MG63 (cell line): ENCODE data around the gene BPIFA1. TPM values are rescaled to one million over a fixed set of nuclear protein-coding genes. Genes with fewer than 3 reads are reported as not detected.

Source experiments
- DNase-seq: peaks from one replicate; pipeline ENCODE4 v3.0.0-alpha.2; 2020
- H3K27me3 ChIP-seq: fragments of 250-450 bp; sonication (Bioruptor Pico); 2 replicates; pipeline ENCODE4 v1.5.1; 2020; ENCODE audit warnings: mild to moderate bottlenecking, moderate library complexity
- H3K36me3 ChIP-seq: fragments of 250-450 bp; sonication (Bioruptor Pico); 2 replicates; pipeline ENCODE4 v1.5.1; 2020; ENCODE audit warnings: mild to moderate bottlenecking, moderate library complexity
- H3K4me3 ChIP-seq: fragments of 250-450 bp; sonication (Bioruptor Pico); 2 replicates; pipeline ENCODE4 v1.5.1; 2020; ENCODE audit warnings: mild to moderate bottlenecking, moderate library complexity
- H3K9me3 ChIP-seq: fragments of 250-450 bp; sonication (Bioruptor Pico); 2 replicates; pipeline ENCODE4 v1.5.1; 2020; ENCODE audit warnings: mild to moderate bottlenecking, moderate library complexity
- total RNA-seq: library from RNA; depleted of rRNA; stranded (reverse); fragments of >200 nt; shearing (Covaris generic); gene quantifications from 2 replicates; pipeline ENCODE4 v1.2.3, GENCODE V29; 2014; ENCODE audit warnings: low replicate concordance

The BPIFA1 gene
- total RNA-seq, 1 experiment from 2014 or later: not detected

GRCh38 chr20:33233129-33233774, 2.5 kb upstream of the BPIFA1 start:
- DNase-seq: no peak
- H3K27me3 ChIP-seq: peaks cover 9% of the 10 kb centered on the region; the same call in 1 of the 2 replicates
- no peaks in the 10 kb centered on the region for H3K36me3 ChIP-seq
- no peak overlapping the region for H3K4me3 ChIP-seq
- no peaks in the 10 kb centered on the region for H3K9me3 ChIP-seq

- no peak overlapping the region for H3K4me3 ChIP-seq
- no peaks in the 10 kb centered on the region for H3K9me3 ChIP-seq
- peaks cover 9% of the 10 kb centered on the region; the same call in 1 of the 2 replicates for H3K27me3 ChIP-seq
- no peak for DNase-seq
- H3K36me3 ChIP-seq: no peaks in the 10 kb centered on the region
Measured at GRCh38 chr20:33234050-33234449, 1.7 kb upstream of the BPIFA1 start.

GRCh38 chr20:33236351-33236750, 555 bp downstream of the BPIFA1 start:
- no peaks in the 10 kb centered on the region for H3K9me3 ChIP-seq
- no peak for DNase-seq
- H3K4me3 ChIP-seq: no peak overlapping the region
- H3K36me3 ChIP-seq: no peaks in the 10 kb centered on the region
- peaks cover 9% of the 10 kb centered on the region; the same call in 1 of the 2 replicates for H3K27me3 ChIP-seq

DNA sequence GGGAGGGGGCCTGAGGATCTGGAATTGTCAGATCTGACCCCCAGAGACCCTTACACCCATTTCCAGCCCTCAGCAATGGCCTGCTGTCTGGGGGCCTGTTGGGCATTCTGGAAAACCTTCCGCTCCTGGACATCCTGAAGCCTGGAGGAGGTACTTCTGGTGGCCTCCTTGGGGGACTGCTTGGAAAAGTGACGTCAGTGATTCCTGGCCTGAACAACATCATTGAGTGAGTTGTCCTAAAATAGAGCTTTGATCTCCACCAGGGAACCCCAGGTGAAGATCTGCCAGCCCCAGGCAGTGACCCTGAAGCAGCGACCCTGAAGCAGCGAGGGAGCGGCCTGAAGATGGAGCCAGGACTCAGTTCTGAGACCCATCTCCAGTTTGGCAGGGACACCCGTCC, 2.2 kb downstream of the BPIFA1 start:
- Histone ChIP-seq H3K9me3 (no peaks in the 10 kb centered on the region), H3K36me3 (no peaks in the 10 kb centered on the region), H3K27me3 (peaks cover 3% of the 10 kb centered on the region; the same call in 1 of the 2 replicates), H3K4me3 (no peak overlapping the region)
- DNase-seq: no peak

GRCh38 chr20:33239418-33239817, 3.6 kb downstream of the BPIFA1 start:
- H3K9me3 ChIP-seq: no peaks in the 10 kb centered on the region
- peaks cover 3% of the 10 kb centered on the region; the same call in 1 of the 2 replicates for H3K27me3 ChIP-seq
- no peak for DNase-seq
- no peaks in the 10 kb centered on the region for H3K36me3 ChIP-seq
- no peak overlapping the region for H3K4me3 ChIP-seq

DNA sequence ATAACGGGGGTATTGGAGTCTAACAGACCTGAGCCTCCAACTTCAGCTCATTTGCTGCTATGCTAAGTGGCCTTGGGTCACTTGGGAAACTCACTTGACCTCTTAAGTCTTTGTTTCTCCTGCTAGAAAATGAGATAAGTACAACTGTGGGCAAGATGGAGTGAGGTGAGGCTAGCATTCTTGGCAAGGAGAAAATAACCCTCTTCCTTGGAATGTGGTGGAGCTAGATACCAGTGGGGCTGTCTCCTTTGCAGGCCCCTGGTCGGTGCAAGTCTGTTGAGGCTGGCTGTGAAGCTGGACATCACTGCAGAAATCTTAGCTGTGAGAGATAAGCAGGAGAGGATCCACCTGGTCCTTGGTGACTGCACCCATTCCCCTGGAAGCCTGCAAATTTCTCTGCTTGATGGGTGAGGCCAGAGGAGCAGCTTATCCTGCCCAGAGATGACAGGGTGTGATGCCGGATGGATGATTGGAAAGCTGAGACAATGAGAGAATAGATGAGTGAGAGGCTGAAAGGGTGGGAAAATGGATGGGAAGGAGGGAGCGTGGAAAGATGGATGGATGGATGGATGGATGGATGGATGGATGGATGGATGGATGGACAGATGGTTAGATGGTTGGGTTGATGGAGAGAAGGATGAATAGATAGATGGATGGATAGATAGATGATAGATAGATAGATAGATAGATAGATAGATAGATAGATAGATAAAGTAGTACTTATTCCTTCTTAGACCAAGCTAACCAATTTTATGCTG, 4.4 kb downstream of the BPIFA1 start:
- H3K36me3 ChIP-seq: no peaks in the 10 kb centered on the region
- DNase-seq: no peak
- H3K4me3 ChIP-seq: no peak overlapping the region
- no peaks in the 10 kb centered on the region for H3K9me3 ChIP-seq
- H3K27me3 ChIP-seq: peaks cover 3% of the 10 kb centered on the region; the same call in 1 of the 2 replicates

DNA sequence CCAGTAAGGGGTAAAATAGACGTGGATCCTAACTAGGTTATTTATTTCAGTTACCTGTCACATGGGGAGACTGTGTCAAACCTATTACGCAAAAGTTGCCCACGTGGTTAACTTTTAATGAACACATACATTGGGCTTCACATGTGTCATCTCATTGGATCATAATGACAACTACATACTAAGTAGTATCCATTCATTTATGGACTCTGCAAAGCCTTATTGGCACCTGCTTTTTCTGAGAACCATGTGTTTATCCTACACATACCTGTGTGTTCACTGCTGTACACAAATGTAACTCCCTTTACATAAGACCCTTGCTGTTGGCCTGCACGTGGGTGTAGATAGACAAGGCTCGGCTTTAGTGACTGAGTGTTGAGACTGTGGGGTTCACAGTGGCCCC, 5.1 kb downstream of the BPIFA1 start:
- Histone ChIP-seq H3K9me3 (no peaks in the 10 kb centered on the region), H3K4me3 (no peak overlapping the region), H3K36me3 (no peaks in the 10 kb centered on the region), H3K27me3 (peaks cover 3% of the 10 kb centered on the region; the same call in 1 of the 2 replicates)
- no peak for DNase-seq

- Histone ChIP-seq H3K4me3 (no peak overlapping the region), H3K9me3 (no peaks in the 10 kb centered on the region), H3K36me3 (no peaks in the 10 kb centered on the region), H3K27me3 (no peaks in the 10 kb centered on the region)
- DNase-seq: no peak
Measured at GRCh38 chr20:33242319-33243100, 6.7 kb downstream of the BPIFA1 start.

GRCh38 chr20:33246077-33246476, 10.3 kb downstream of the BPIFA1 start:
- no peaks in the 10 kb centered on the region for H3K27me3 ChIP-seq
- no peaks in the 10 kb centered on the region for H3K9me3 ChIP-seq
- no peak for DNase-seq
- H3K36me3 ChIP-seq: no peaks in the 10 kb centered on the region
- H3K4me3 ChIP-seq: no peak overlapping the region

DNA sequence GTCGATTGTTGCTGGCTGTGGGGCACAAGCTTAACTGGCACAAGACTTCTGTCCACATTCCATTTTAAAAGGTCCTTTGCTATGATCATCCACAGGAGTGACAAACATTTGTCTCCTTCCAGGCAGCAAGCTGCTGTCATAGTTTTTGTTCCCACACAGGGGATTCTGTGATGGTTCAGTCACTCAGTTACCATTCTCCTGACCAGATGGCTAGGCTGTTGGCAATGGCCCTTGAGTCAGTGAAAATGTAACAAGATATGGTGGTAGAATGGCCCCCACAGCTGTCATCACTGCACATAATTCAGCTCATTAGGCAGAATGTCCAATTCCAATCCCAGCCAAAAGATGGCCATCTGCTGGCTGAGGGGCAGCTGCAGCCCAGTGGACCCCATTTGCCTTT, 13.7 kb downstream of the BPIFA1 start:
- Histone ChIP-seq H3K27me3 (no peaks in the 10 kb centered on the region), H3K9me3 (no peaks in the 10 kb centered on the region), H3K36me3 (no peaks in the 10 kb centered on the region), H3K4me3 (no peak overlapping the region)
- DNase-seq: no peak

DNA sequence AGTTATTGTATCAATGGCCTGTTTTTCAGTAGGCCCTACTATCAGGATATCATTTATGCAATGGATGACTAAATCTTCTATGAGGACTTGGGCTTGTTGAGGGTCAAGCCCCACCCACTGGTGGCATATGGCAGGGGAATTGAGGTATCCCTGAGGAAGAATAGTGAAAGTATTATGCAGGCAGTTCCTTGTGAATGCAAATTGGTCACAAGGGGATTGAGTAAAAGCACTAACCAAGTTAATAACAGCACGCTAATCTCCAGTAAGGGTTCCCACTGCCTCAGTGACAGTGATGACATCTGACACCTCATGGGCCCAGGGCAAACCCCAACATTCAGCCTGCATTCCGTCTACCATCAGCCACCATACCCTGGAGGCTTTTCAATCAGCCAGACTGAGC, 14.9 kb downstream of the BPIFA1 start:
- H3K4me3 ChIP-seq: no peak overlapping the region
- no peaks in the 10 kb centered on the region for H3K9me3 ChIP-seq
- no peaks in the 10 kb centered on the region for H3K27me3 ChIP-seq
- no peaks in the 10 kb centered on the region for H3K36me3 ChIP-seq
- DNase-seq: no peak

DNA sequence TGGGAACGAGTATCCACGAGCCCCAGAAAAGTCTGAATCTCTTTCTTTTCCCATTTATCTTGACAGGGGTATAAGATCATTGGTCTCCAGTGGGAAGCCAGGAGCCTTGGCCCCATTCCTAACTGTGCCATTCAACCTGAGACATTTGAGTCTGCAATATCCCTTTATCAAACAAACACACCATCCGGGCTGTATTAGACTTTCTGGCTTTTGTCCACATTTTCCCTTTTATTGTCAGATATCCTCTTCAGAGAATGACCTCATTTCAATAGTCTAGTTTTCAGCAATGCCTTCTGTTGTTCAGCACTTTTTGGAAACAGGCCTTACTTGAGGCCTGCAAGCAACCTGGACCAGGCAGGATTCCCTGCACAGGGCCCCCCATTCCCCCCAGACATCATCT, 15.7 kb downstream of the BPIFA1 start:
- H3K9me3 ChIP-seq: no peaks in the 10 kb centered on the region
- DNase-seq: no peak
- no peaks in the 10 kb centered on the region for H3K36me3 ChIP-seq
- H3K4me3 ChIP-seq: no peak overlapping the region
- no peaks in the 10 kb centered on the region for H3K27me3 ChIP-seq

GRCh38 chr20:33252460-33252859, 16.7 kb downstream of the BPIFA1 start:
- no peak for DNase-seq
- Histone ChIP-seq H3K9me3 (no peaks in the 10 kb centered on the region), H3K36me3 (no peaks in the 10 kb centered on the region), H3K27me3 (no peaks in the 10 kb centered on the region), H3K4me3 (no peak overlapping the region)

GRCh38 chr20:33255005-33255404, 19.2 kb downstream of the BPIFA1 start:
- H3K36me3 ChIP-seq: no peaks in the 10 kb centered on the region
- H3K4me3 ChIP-seq: no peak overlapping the region
- H3K27me3 ChIP-seq: no peaks in the 10 kb centered on the region
- DNase-seq: no peak
- H3K9me3 ChIP-seq: no peaks in the 10 kb centered on the region

GRCh38 chr20:33257237-33257636, 21.4 kb downstream of the BPIFA1 start:
- Histone ChIP-seq H3K9me3 (no peaks in the 10 kb centered on the region), H3K36me3 (no peaks in the 10 kb centered on the region), H3K4me3 (no peak overlapping the region), H3K27me3 (no peaks in the 10 kb centered on the region)
- no peak for DNase-seq

GRCh38 chr20:33259371-33259770, 23.6 kb downstream of the BPIFA1 start:
- no peak for DNase-seq
- Histone ChIP-seq H3K9me3 (no peaks in the 10 kb centered on the region), H3K4me3 (no peak overlapping the region), H3K36me3 (no peaks in the 10 kb centered on the region), H3K27me3 (no peaks in the 10 kb centered on the region)

DNA sequence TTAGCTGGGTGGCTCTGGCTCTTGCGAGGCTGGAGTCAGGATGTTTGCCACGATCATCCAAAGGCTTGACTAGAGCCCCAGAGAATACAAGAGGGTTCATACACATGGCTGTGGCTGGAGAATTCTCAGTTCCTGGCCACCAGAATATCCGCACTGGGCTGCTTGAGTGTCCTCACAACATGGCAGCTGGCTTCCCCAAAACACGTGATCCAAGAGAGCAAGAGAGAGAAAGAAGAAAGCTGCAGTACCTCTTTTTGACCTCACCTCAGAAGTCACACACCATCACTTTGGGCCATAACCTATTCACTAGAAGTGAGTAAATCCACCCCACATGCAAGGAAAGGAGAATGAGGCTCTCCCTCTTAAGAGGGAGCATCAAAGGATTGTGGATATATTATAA, 25.7 kb downstream of the BPIFA1 start:
- H3K9me3 ChIP-seq: no peaks in the 10 kb centered on the region
- no peaks in the 10 kb centered on the region; the same call in 1 of the 2 replicates for H3K27me3 ChIP-seq
- no peak for DNase-seq
- H3K4me3 ChIP-seq: no peak overlapping the region
- no peaks in the 10 kb centered on the region for H3K36me3 ChIP-seq
